H1 (cell line): ENCODE results near the gene ZGRF1. TPM values are rescaled to one million over a fixed set of nuclear protein-coding genes. Genes with fewer than 3 reads are reported as not detected.

Experiments
- CTCF ChIA-PET: fragments of 300-600 bp; sonication (Branson Sonifier 250); formaldehyde crosslinking; loops from one replicate; lab custom pipeline; 2021; ENCODE audit not compliant: partially characterized antibody; lab: Charles Lee
- POLR2A ChIA-PET: fragments of 300-600 bp; sonication (Branson Sonifier 250); formaldehyde crosslinking; loops from one replicate; lab custom pipeline; 2021; ENCODE audit warnings: inconsistent platforms; ENCODE audit not compliant: partially characterized antibody; lab: Charles Lee
- DNase-seq, 2 experiments: peaks; one replicate each; pipeline versions ENCODE4 v3.0.0 to v3.0.0-alpha.2; 2010 to 2022; ENCODE audit warnings: low spot score in 2 of 2, low read depth in 1 of 2, mixed read lengths in 1 of 2
- FAIRE-seq: peaks from 2 replicates; lab custom pipeline; 2011; peaks lifted over from hg19 to GRCh38; lab: Jason Lieb, UNC
- H2AFZ ChIP-seq: 2 replicates; pipeline ENCODE4 v1.8.1; 2012; ENCODE audit warnings: low read length, inconsistent platforms
- H2AK5ac ChIP-seq: 2 replicates; pipeline ENCODE4 v1.6.1; 2013; ENCODE audit warnings: low read depth, low read length
- H2BK120ac ChIP-seq: replicated peaks from 2 replicates; pipeline ENCODE3; 2013; ENCODE audit warnings: low read depth, low read length, inconsistent platforms
- H2BK12ac ChIP-seq: 2 replicates; pipeline ENCODE4 v1.6.1; 2013; ENCODE audit warnings: low read depth, low read length
- H2BK15ac ChIP-seq: 2 replicates; pipeline ENCODE4 v1.6.1; 2013; ENCODE audit warnings: low read length
- H2BK20ac ChIP-seq: 2 replicates; pipeline ENCODE4 v1.6.1; 2013; ENCODE audit warnings: low read length
- H2BK5ac ChIP-seq: 2 replicates; pipeline ENCODE4 v1.6.1; 2013; ENCODE audit warnings: low read depth, low read length
- H3K14ac ChIP-seq: 2 replicates; pipeline ENCODE4 v1.6.1; 2013; ENCODE audit warnings: inconsistent platforms; ENCODE audit not compliant: insufficient read length
- H3K18ac ChIP-seq: 2 replicates; pipeline ENCODE4 v1.6.1; 2013; ENCODE audit warnings: low read length; ENCODE audit errors: extremely low read depth
- H3K23ac ChIP-seq: 2 replicates; pipeline ENCODE4 v1.6.1; 2013; ENCODE audit warnings: inconsistent platforms; ENCODE audit not compliant: insufficient read length
- H3K23me2 ChIP-seq: 2 replicates; pipeline ENCODE4 v1.6.1; 2013; ENCODE audit warnings: low read depth, low read length
- H3K27ac ChIP-seq: 2 replicates; pipeline ENCODE4 v1.6.1; 2011; ENCODE audit warnings: low read depth, low read length, inconsistent platforms
- H3K27me3 ChIP-seq, 4 experiments: replicated peaks in 1 of 4; 1 replicate in 1 of 4; 2 replicates in 3 of 4; pipeline versions ENCODE4 v1.6.1 to v1.8.1; 2011 to 2013; ENCODE audit warnings: low read length in 3 of 4, mild to moderate bottlenecking in 3 of 4, inconsistent platforms in 2 of 4, mixed read lengths in 2 of 4, moderate library complexity in 1 of 4; ENCODE audit not compliant: control insufficient read depth in 3 of 4, insufficient read depth in 3 of 4; ENCODE audit errors: extremely low read depth in 1 of 4
- H3K36me3 ChIP-seq, 4 experiments: 2 replicates each; pipeline versions ENCODE4 v1.6.1 to v1.8.1; 2011 to 2013; ENCODE audit warnings: mild to moderate bottlenecking in 4 of 4, low read length in 3 of 4, moderate library complexity in 2 of 4, control low read depth in 1 of 4, inconsistent platforms in 1 of 4; ENCODE audit not compliant: insufficient read depth in 4 of 4, control insufficient read depth in 2 of 4
- H3K4ac ChIP-seq: replicated peaks from 2 replicates; pipeline ENCODE3; 2013; ENCODE audit warnings: low read length, low read depth, mixed read lengths, inconsistent platforms; ENCODE audit not compliant: insufficient read length
- H3K4me1 ChIP-seq, 4 experiments: replicated peaks in 1 of 4; 1 replicate in 1 of 4; 2 replicates in 3 of 4; pipeline versions ENCODE4 v1.6.1 to v1.8.1; 2011 to 2013; ENCODE audit warnings: low read length in 3 of 4, inconsistent platforms in 2 of 4, mixed read lengths in 1 of 4; ENCODE audit not compliant: insufficient read depth in 4 of 4, control insufficient read depth in 3 of 4
- H3K4me2 ChIP-seq, 2 experiments: 2 replicates each; pipeline versions ENCODE4 v1.6.1 to v1.8.1; 2011 to 2013; ENCODE audit warnings: low read depth in 2 of 2, low read length in 2 of 2, control low read depth in 1 of 2, inconsistent platforms in 1 of 2, mild to moderate bottlenecking in 1 of 2; ENCODE audit not compliant: insufficient read depth in 1 of 2
- H3K4me3 ChIP-seq, 4 experiments: fragments of 200-600, 300-600 bp in 1 of 4; sonication (generic), shearing (Covaris generic), sonication (Bioruptor Twin) in 1 of 4; 2 replicates each; pipeline versions ENCODE4 v1.5.1 to v1.8.1; 2011 to 2016; ENCODE audit warnings: low read length in 4 of 4, low read depth in 3 of 4, control low read depth in 2 of 4, inconsistent platforms in 2 of 4, mild to moderate bottlenecking in 2 of 4, mixed read lengths in 1 of 4, moderate library complexity in 1 of 4; ENCODE audit not compliant: insufficient read depth in 2 of 4; ENCODE audit errors: extremely low read depth in 1 of 4
- H3K56ac ChIP-seq: replicated peaks from 2 replicates; pipeline ENCODE3; 2013; ENCODE audit warnings: low read depth, mild to moderate bottlenecking, mixed read lengths, low read length, inconsistent platforms; ENCODE audit not compliant: insufficient read length
- H3K79me1 ChIP-seq: 2 replicates; pipeline ENCODE4 v1.6.1; 2013; ENCODE audit warnings: low read depth, low read length, control low read depth
- H3K79me2 ChIP-seq, 2 experiments: 2 replicates each; pipeline versions ENCODE4 v1.6.1 to v1.8.1; 2012 to 2013; ENCODE audit warnings: low read length in 2 of 2, mild to moderate bottlenecking in 2 of 2, inconsistent platforms in 1 of 2; ENCODE audit not compliant: insufficient read depth in 2 of 2, control insufficient read depth in 1 of 2
- H3K9ac ChIP-seq, 4 experiments: replicated peaks in 1 of 4; 1 replicate in 1 of 4; 2 replicates in 3 of 4; pipeline versions ENCODE4 v1.6.1 to v1.8.1; 2011 to 2013; ENCODE audit warnings: low read depth in 3 of 4, low read length in 3 of 4, control low read depth in 2 of 4, mild to moderate bottlenecking in 2 of 4, moderate library complexity in 2 of 4, inconsistent platforms in 1 of 4; ENCODE audit errors: extremely low read depth in 1 of 4
- H3K9me3 ChIP-seq, 2 experiments: 2 replicates each; pipeline versions ENCODE4 v1.6.1 to v1.8.1; 2012 to 2013; ENCODE audit warnings: mild to moderate bottlenecking in 2 of 2, moderate library complexity in 2 of 2, control low read depth in 1 of 2, inconsistent platforms in 1 of 2, low read depth in 1 of 2, low read length in 1 of 2, mixed read lengths in 1 of 2; ENCODE audit not compliant: insufficient read depth in 2 of 2
- H4K20me1 ChIP-seq, 2 experiments: replicated peaks in 1 of 2; 2 replicates each; pipeline versions ENCODE3 to v1.8.1; 2011 to 2013; ENCODE audit warnings: inconsistent platforms in 2 of 2, low read length in 2 of 2, mild to moderate bottlenecking in 1 of 2; ENCODE audit not compliant: insufficient read depth in 2 of 2, control insufficient read depth in 1 of 2
- H4K5ac ChIP-seq: 2 replicates; pipeline ENCODE4 v1.6.1; 2013; ENCODE audit warnings: low read length, low read depth, mixed read lengths, inconsistent platforms; ENCODE audit not compliant: insufficient read length
- H4K8ac ChIP-seq: 2 replicates; pipeline ENCODE4 v1.8.0; 2013; ENCODE audit warnings: mild to moderate bottlenecking, moderate library complexity, low read length, inconsistent platforms; ENCODE audit not compliant: insufficient read depth; ENCODE audit errors: extremely low read depth
- H4K91ac ChIP-seq: replicated peaks from 2 replicates; pipeline ENCODE3; 2013; ENCODE audit warnings: low read length, mixed read lengths, inconsistent platforms; ENCODE audit not compliant: insufficient read length
- EP300 ChIP-seq, 2 experiments: IDR thresholded peaks; 1 replicate in 1 of 2; 2 replicates in 1 of 2; pipeline ENCODE4 v1.6.1; 2011 to 2012; ENCODE audit warnings: low read depth in 2 of 2, low read length in 2 of 2, mild to moderate bottlenecking in 2 of 2, borderline replicate concordance in 1 of 2, inconsistent platforms in 1 of 2, moderate library complexity in 1 of 2
- GABPA ChIP-seq: IDR thresholded peaks from 2 replicates; pipeline ENCODE4 v1.6.1; 2011; ENCODE audit warnings: mild to moderate bottlenecking, low read length, moderate library complexity, borderline replicate concordance; ENCODE audit not compliant: insufficient read depth
- KDM4A ChIP-seq: IDR thresholded peaks from one replicate; pipeline ENCODE4 v1.7.1; 2012; ENCODE audit warnings: low read depth, mild to moderate bottlenecking, moderate library complexity, low read length, inconsistent platforms; ENCODE audit not compliant: severe bottlenecking
- MAFK ChIP-seq: IDR thresholded peaks from 2 replicates; pipeline ENCODE4 v1.6.1; 2012; ENCODE audit warnings: low read depth, mild to moderate bottlenecking, improper control_type of control experiment, low read length
- POLR2A ChIP-seq, 2 experiments: IDR thresholded peaks; 1 replicate in 1 of 2; 2 replicates in 1 of 2; pipeline ENCODE4 v1.6.1; 2011; ENCODE audit warnings: low read depth in 2 of 2, low read length in 2 of 2, mild to moderate bottlenecking in 2 of 2; ENCODE audit errors: control extremely low read depth in 1 of 2
- RBBP5 ChIP-seq: IDR thresholded peaks from 2 replicates; pipeline ENCODE4 v1.7.1; 2012; ENCODE audit warnings: low read depth, mild to moderate bottlenecking, inconsistent platforms, low read length, moderate library complexity, borderline replicate concordance
- RNF2 ChIP-seq: fragments of 200-900, 300-1000 bp; sonication (generic); IDR thresholded peaks from 2 replicates; pipeline ENCODE4 v1.7.1; 2016; ENCODE audit warnings: borderline replicate concordance, low read depth, mild to moderate bottlenecking, antibody characterized with exemption, low read length; ENCODE audit not compliant: poor library complexity, severe bottlenecking; ENCODE audit errors: missing control alignments
- SP1 ChIP-seq: IDR thresholded peaks from 2 replicates; pipeline ENCODE4 v1.6.1; 2011; ENCODE audit warnings: low read depth, low read length
- SUZ12 ChIP-seq: fragments of 200-600 bp; sonication (generic); IDR thresholded peaks from 2 replicates; pipeline ENCODE4 v1.6.1; 2012; ENCODE audit warnings: mild to moderate bottlenecking, inconsistent platforms, low read length, moderate library complexity, mixed read lengths
- ZNF274 ChIP-seq: IDR thresholded peaks from 2 replicates; pipeline ENCODE4 v1.7.0; 2012; ENCODE audit warnings: low read length, borderline replicate concordance; ENCODE audit errors: extremely low read depth
- WGBS, 2 experiments: shearing (Covaris generic) in 1 of 2; methylation state at CpG; one replicate each; pipeline versions ENCODE4 v1.1.6 to v1.1.7; 2013 to 2015; ENCODE audit warnings: low lambda C conversion rate in 2 of 2, mixed read lengths in 2 of 2, inconsistent platforms in 1 of 2, low coverage in 1 of 2, missing lambda C conversion rate in 1 of 2; ENCODE audit not compliant: insufficient replicate concordance in 2 of 2, insufficient coverage in 1 of 2, insufficient read length in 1 of 2; ENCODE audit errors: extremely low coverage in 1 of 2, missing lambda C conversion rate in 1 of 2; 5-methylcytosine and 5-hydroxymethylcytosine counted together
- polyA plus RNA-seq, 7 experiments: library from polyadenylated mRNA; depleted of rRNA in 3 of 7; stranded (reverse) in 5 of 7; unstranded in 2 of 7; fragments of >200 nt in 5 of 7; fragments of 200-250 nt in 2 of 7; gene quantifications; 1 replicate in 5 of 7; 2 replicates in 1 of 7; 4 replicates in 1 of 7; pipeline versions ENCODE4 v1.2.1 to v1.2.3, GENCODE V29; 2011 to 2013; ENCODE audit warnings: missing spikeins in 2 of 7, mixed read lengths in 2 of 7
- total RNA-seq: library from RNA; stranded (reverse); fragmentation: NEBNext Ultra II Directional; extraction: Animal tissue kit (Norgen Biotek cat#: 25700); gene quantifications from 2 replicates; pipeline ENCODE4 v1.2.1, GENCODE V29; 2021

Gene ZGRF1
- total and polyA plus RNA-seq, 2 of the 8 experiments (the other 6 are each of a cell fraction or from before 2014, with no cell fraction given) = 12.0 to 44.6 TPM

GRCh38 chr4:112515198-112516065, 121.3 kb downstream of the ZGRF1 start:
- Histone ChIP-seq H3K36me3 (peaks cover 0 to 4% (median 0%) of the 10 kb centered on the region in 4 experiments; a peak in 1 of 8 replicates), H4K5ac (no peak overlapping the region), H3K27me3 (peaks cover 88 to 100% (median 95%) of the 10 kb centered on the region in 4 experiments), H3K4me1 (peaks cover 12 to 35% (median 19%) of the 10 kb centered on the region in 4 experiments), H4K20me1 (peaks cover 3 to 30% of the 10 kb centered on the region in 2 experiments), H2AK5ac (no peak overlapping the region), H3K79me1 (no peaks in the 10 kb centered on the region), H2BK120ac (no peak overlapping the region), H2BK15ac (no peak overlapping the region), H3K9me3 (no peaks in the 10 kb centered on the region), H3K27ac (no peak overlapping the region), H3K23ac (no peak overlapping the region), H3K56ac (no peak overlapping the region), H3K23me2 (peaks cover 18% of the 10 kb centered on the region; the same call in 1 of the 2 replicates), H3K18ac (no peak overlapping the region; the same call in 1 of the 2 replicates), H3K4me2 (peak overlapping the region; percentile 90 to 96), H2BK5ac (no peak overlapping the region), H3K4me3 (peak overlapping the region; percentile 30 to 59 (median 36)), H4K91ac (no peak overlapping the region), H3K9ac (no peak overlapping the region), H3K14ac (no peak overlapping the region), H2AFZ (no peak overlapping the region), H4K8ac (peak overlapping the region; percentile 45; the same call in 1 of the 2 replicates), H3K4ac (no peak overlapping the region), H3K79me2 (no peaks in the 10 kb centered on the region), H2BK12ac (no peak overlapping the region; the same call in 1 of the 2 replicates), H2BK20ac (no peak overlapping the region)
- 3% methylated on average over 69 of the region's 96 CpGs; no CpG with 5 or more reads in 1 of the 2 experiments for whole genome bisulfite sequencing, 2 experiments
- FAIRE-seq (no peak), DNase-seq (peak in 1 of 2 experiments; percentile 79)
- ChIA-PET POLR2A (interaction anchor here (1.4 kb wide), 1 partner anchor 8 kb away, joined by 4 read pairs; no protein-coding TSS in a partner anchor), CTCF (interaction anchor here (1.0 to 4.1 kb wide), 10 partner anchors 11 to 188 kb away, joined by 3 to 24 read pairs (median 4); no protein-coding TSS in a partner anchor)
- TF ChIP-seq SUZ12 = peak; percentile 92
- no peak for TF ChIP-seq SP1
- no peak for TF ChIP-seq MAFK
- TF ChIP-seq RBBP5 = 0 out of 2 replicates have a peak, but pooled peaks have one; percentile 32
- no peak for TF ChIP-seq POLR2A (IDR thresholded peaks at IDR 0.05; ENCODE audit: control extremely low read depth in 1 of 2, low read depth in 2 of 2, low read length in 2 of 2)
- no peak for TF ChIP-seq ZNF274
- no peak for TF ChIP-seq GABPA
- TF ChIP-seq RNF2 = peak; percentile 60
- TF ChIP-seq EP300 (IDR thresholded peaks at IDR 0.05; ENCODE audit: borderline replicate concordance in 1 of 2, low read depth in 2 of 2, low read length in 2 of 2) = no peak
- peak; percentile 59 for TF ChIP-seq KDM4A
